ENCODE results near the gene PLEKHA7.

Gene PLEKHA7

GRCh38 chr11:16795146-16795545, 219.1 kb downstream of the PLEKHA7 start:
- TF ChIP-seq CTCF (conservative IDR thresholded peaks at IDR 0.05; ENCODE audit: low read length), result no peak
- no peak overlapping the region for H3K4me3 ChIP-seq (ENCODE audit: low read length)
- no peak for DNase-seq (ENCODE audit: low read depth)

GRCh38 chr11:16794047-16794818, 220.0 kb downstream of the PLEKHA7 start:
- DNase-seq (ENCODE audit: low read depth), result no peak
- no peak for TF ChIP-seq CTCF (conservative IDR thresholded peaks at IDR 0.05; ENCODE audit: low read length)
- H3K4me3 ChIP-seq (ENCODE audit: low read length), result no peak overlapping the region

- TF ChIP-seq CTCF (conservative IDR thresholded peaks at IDR 0.05; ENCODE audit: low read length), result no peak
- no peak for DNase-seq (ENCODE audit: low read depth)
- no peak overlapping the region for H3K4me3 ChIP-seq (ENCODE audit: low read length)
Observed at GRCh38 chr11:16793511-16793910, 220.7 kb downstream of the PLEKHA7 start.

- DNase-seq (ENCODE audit: low read depth), result no peak
- TF ChIP-seq CTCF (conservative IDR thresholded peaks at IDR 0.05; ENCODE audit: low read length), result no peak
- H3K4me3 ChIP-seq (ENCODE audit: low read length), result no peak overlapping the region
Observed at GRCh38 chr11:16793009-16793408, 221.2 kb downstream of the PLEKHA7 start.

- H3K4me3 ChIP-seq (ENCODE audit: low read length), result no peak overlapping the region
- no peak for TF ChIP-seq CTCF (conservative IDR thresholded peaks at IDR 0.05; ENCODE audit: low read length)
- peak; percentile 53 for DNase-seq (ENCODE audit: low read depth)
Observed at GRCh38 chr11:16792426-16792825, 221.8 kb downstream of the PLEKHA7 start.

- TF ChIP-seq CTCF (conservative IDR thresholded peaks at IDR 0.05; ENCODE audit: low read length), result no peak
- DNase-seq (ENCODE audit: low read depth), result peak; percentile 92
- H3K4me3 ChIP-seq (ENCODE audit: low read length), result no peak overlapping the region
Observed at GRCh38 chr11:16791191-16791961, 222.8 kb downstream of the PLEKHA7 start.

All from AG10803 (cell line).